Liver (tissue), 3 donors: ENCODE data around the gene EXOSC10.
"Not testable (repeated sequence)": the region's sequence is repeated elsewhere in the genome, so short reads cannot be mapped to it uniquely, and the experiment has no call there.

Experiments
- EGR1 ChIP-seq, 2 donors: IDR thresholded peaks; 2 replicates each; pipeline ENCODE4 v1.6.1; 2016 to 2018; ENCODE audit warnings: antibody characterized with exemption in 2 of 2, low read depth in 2 of 2
- HNF4A ChIP-seq, 2 donors: conservative IDR thresholded peaks; 2 replicates each; pipeline ENCODE4 v1.6.1; 2016; ENCODE audit warnings: antibody characterized with exemption in 2 of 2, mild to moderate bottlenecking in 2 of 2
- NR2F2 ChIP-seq: IDR thresholded peaks from 2 replicates; pipeline ENCODE4 v1.6.1; 2016; ENCODE audit warnings: antibody characterized with exemption
- RAD21 ChIP-seq, 2 donors: IDR thresholded peaks; 2 replicates each; pipeline ENCODE4 v1.6.1; 2016; ENCODE audit warnings: antibody characterized with exemption in 2 of 2, mild to moderate bottlenecking in 2 of 2
- RXRA ChIP-seq, 2 donors: IDR thresholded peaks; 2 replicates each; pipeline ENCODE4 v1.6.1; 2017 to 2018; ENCODE audit warnings: antibody characterized with exemption in 2 of 2, mild to moderate bottlenecking in 1 of 2
- SP1 ChIP-seq: IDR thresholded peaks from 2 replicates; pipeline ENCODE4 v1.6.1; 2018; ENCODE audit warnings: antibody characterized with exemption, mild to moderate bottlenecking
- TAF1 ChIP-seq: conservative IDR thresholded peaks from 2 replicates; pipeline ENCODE4 v1.6.1; 2016; ENCODE audit warnings: antibody characterized with exemption, mild to moderate bottlenecking
- TF ChIP-seq, protein P1 (sequence below): fragments of 150-350 bp; IDR thresholded peaks from 2 replicates; pipeline ENCODE4 v1.5.1; 2017; ENCODE audit warnings: improper control_type of control experiment, low read depth, low read length; ENCODE audit not compliant: missing input control
- TF ChIP-seq, protein P2 (sequence below): IDR thresholded peaks from 2 replicates; pipeline ENCODE4 v1.6.1; 2016; ENCODE audit warnings: antibody characterized with exemption
- TF ChIP-seq, protein P3 (sequence below): IDR thresholded peaks from 2 replicates; pipeline ENCODE4 v1.6.1; 2016; ENCODE audit warnings: antibody characterized with exemption, mild to moderate bottlenecking
- donor health status: healthy.
- donor health status: healthy.

DNA sequence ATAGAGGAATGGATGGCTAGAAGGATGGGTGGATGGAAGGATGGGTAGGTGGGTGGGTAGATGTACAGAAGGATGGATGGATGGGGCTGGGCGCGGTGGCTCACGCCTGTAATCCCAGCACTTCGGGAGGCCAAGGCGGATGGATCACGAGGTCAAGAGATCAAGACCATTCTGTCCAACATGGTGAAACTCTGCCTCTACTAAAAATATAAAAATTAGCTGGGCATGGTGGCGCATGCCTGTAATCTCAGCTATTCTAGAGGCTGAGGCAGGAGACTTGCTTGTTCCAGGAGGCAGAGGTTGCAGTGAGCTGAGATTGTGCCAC is 59.6 kb downstream of the EXOSC10 start:
- TF ChIP-seq, protein P1, sequence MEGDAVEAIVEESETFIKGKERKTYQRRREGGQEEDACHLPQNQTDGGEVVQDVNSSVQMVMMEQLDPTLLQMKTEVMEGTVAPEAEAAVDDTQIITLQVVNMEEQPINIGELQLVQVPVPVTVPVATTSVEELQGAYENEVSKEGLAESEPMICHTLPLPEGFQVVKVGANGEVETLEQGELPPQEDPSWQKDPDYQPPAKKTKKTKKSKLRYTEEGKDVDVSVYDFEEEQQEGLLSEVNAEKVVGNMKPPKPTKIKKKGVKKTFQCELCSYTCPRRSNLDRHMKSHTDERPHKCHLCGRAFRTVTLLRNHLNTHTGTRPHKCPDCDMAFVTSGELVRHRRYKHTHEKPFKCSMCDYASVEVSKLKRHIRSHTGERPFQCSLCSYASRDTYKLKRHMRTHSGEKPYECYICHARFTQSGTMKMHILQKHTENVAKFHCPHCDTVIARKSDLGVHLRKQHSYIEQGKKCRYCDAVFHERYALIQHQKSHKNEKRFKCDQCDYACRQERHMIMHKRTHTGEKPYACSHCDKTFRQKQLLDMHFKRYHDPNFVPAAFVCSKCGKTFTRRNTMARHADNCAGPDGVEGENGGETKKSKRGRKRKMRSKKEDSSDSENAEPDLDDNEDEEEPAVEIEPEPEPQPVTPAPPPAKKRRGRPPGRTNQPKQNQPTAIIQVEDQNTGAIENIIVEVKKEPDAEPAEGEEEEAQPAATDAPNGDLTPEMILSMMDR = not testable (repeated sequence)
- TF ChIP-seq, protein P2, sequence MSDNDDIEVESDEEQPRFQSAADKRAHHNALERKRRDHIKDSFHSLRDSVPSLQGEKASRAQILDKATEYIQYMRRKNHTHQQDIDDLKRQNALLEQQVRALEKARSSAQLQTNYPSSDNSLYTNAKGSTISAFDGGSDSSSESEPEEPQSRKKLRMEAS = not testable (repeated sequence)
- not testable (repeated sequence) for TF ChIP-seq RXRA (IDR thresholded peaks at IDR 0.05); SP1; RAD21 (IDR thresholded peaks at IDR 0.05); HNF4A (conservative IDR thresholded peaks at IDR 0.05); NR2F2; TAF1; EGR1 (IDR thresholded peaks at IDR 0.05; ENCODE audit: low read depth in 2 of 2)
- TF ChIP-seq, protein P3, sequence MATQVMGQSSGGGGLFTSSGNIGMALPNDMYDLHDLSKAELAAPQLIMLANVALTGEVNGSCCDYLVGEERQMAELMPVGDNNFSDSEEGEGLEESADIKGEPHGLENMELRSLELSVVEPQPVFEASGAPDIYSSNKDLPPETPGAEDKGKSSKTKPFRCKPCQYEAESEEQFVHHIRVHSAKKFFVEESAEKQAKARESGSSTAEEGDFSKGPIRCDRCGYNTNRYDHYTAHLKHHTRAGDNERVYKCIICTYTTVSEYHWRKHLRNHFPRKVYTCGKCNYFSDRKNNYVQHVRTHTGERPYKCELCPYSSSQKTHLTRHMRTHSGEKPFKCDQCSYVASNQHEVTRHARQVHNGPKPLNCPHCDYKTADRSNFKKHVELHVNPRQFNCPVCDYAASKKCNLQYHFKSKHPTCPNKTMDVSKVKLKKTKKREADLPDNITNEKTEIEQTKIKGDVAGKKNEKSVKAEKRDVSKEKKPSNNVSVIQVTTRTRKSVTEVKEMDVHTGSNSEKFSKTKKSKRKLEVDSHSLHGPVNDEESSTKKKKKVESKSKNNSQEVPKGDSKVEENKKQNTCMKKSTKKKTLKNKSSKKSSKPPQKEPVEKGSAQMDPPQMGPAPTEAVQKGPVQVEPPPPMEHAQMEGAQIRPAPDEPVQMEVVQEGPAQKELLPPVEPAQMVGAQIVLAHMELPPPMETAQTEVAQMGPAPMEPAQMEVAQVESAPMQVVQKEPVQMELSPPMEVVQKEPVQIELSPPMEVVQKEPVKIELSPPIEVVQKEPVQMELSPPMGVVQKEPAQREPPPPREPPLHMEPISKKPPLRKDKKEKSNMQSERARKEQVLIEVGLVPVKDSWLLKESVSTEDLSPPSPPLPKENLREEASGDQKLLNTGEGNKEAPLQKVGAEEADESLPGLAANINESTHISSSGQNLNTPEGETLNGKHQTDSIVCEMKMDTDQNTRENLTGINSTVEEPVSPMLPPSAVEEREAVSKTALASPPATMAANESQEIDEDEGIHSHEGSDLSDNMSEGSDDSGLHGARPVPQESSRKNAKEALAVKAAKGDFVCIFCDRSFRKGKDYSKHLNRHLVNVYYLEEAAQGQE = not testable (repeated sequence)
